Glomerular visceral epithelial cell (primary cell): ENCODE measurements around the gene ASMTL.
"Not testable (repeated sequence)": the region's sequence is repeated elsewhere in the genome, so short reads cannot be mapped to it uniquely, and the experiment has no call there.

ENCODE experiments used
- DNase-seq: peaks from one replicate; pipeline ENCODE4 v3.0.0-alpha.2; 2016; ENCODE audit errors: extremely low spot score

The ASMTL gene

GRCh38 chrX:1403867-1404266, 48.8 kb downstream of the ASMTL start:
- not testable (repeated sequence) for DNase-seq

GRCh38 chrX:1403228-1403627, 49.5 kb downstream of the ASMTL start:
- DNase-seq: no peak

DNA sequence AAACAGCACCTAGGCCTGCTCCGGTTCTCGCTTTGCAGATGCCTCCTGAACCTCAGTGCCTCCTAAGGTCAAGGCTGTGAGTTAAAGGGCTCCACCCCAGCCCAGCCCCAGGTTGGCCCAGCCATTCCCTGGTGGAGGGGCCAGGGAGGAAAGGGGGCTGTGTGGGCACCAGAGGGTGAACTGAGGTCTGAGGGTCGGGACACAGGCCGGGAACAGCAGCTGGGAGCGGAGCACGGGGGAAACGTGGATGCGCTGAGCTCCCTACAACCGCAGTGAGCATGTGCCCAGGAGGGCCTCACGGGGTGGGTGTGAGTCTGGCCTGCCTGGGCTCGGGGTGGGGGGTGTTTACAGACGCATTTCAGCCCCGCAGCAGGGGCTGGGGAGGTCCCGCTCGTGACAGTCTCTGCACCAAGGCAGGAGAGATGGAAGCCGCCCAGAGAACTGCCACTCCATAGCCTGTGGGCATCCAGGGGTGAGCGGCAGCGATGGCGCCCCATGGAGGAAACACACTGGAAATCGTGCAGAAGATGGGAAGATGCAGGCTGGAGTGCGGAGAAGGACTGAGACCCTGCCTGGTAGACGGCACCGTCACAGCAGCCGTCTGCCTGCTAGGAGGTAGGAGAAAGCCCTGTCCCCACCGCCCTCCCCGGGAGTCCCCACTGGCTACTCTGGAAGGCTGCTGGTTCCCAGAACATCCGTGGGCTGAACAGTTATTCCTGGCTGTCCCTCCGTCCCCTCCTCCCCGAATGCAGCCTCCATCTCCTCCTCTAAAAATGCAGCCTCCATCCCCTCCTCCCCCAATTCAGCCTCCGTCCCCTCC, 50.9 kb downstream of the ASMTL start:
- no peak for DNase-seq

DNA sequence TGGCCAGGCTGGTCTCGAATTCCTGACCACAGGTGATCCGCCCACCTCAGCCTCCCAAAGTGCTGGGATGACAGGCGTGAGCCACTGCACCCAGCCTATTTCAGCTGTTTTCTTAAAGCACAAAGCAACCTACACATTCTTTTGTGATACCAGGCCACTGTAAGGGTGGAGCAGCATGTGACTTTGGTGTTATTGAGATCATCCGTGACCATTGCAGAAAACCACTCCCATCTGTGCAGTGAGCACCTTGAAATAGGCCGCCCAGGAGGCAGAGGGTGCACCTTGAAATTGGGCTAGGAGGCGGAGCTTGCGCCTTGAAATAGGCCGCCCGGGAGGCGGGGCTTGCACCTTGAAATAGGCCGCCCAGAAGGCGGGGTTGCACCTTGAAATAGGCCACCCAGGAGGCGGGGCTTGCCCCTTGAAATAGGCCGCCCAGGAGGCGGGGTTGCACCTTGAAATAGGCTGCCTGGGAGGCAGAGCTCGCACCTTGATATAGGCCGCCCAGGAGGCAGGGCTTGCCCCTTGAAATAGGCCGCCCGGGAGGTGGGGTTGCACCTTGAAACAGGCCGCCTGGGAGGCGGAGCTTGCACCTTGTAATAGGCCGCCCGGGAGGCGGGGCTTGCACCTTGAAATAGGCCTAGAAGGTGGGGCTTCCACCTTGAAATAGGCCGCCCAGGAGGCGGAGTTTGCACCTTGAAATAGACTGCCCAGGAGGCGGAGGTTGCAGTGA, 51.8 kb downstream of the ASMTL start:
- DNase-seq: no peak

GRCh38 chrX:1400049-1400448, 52.7 kb downstream of the ASMTL start:
- no peak for DNase-seq

DNA sequence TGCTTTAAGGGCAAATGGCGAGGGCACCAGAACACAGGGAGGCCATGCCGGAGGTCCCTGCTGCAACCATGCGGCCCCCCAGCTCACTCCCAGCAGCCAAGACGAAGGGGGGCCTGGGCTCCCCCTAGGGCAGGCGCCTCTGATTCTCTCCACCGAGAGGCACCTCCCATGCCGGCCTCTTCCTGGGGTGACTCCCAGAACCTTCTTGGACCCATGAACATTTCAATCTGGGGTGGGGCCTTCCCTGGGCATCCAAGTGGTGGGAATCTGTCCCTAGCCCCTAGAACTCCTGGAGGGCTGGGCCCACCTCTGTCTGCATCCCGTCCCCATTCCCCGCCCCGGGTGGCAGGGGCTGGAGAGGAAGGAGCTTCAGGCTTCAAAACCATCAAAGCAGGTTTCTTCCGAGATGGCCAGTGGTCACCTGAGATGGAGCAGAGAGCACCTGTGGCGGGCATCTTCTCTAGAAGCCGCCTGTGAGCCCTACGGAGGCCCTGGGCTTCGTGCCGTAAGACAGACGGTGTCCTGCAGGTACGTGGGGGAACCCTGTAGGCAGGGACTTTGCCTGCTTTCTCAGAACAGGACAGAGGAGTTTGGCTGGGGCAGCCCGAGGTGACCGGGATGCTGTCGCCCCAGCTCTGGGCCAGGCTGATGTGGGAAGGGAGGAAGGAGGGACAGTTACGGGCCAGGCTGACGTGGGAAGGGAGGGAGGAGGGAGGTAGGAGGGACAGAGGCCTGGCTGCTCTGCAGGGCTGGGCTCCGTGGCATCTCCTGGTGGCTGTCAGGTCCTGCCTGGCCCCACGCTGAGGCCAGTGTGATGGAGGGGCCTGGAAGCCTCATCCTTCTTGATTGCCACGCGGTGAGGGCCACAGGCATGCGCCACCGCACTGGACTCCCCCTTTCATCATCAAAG, 54.0 kb downstream of the ASMTL start:
- DNase-seq: no peak

DNA sequence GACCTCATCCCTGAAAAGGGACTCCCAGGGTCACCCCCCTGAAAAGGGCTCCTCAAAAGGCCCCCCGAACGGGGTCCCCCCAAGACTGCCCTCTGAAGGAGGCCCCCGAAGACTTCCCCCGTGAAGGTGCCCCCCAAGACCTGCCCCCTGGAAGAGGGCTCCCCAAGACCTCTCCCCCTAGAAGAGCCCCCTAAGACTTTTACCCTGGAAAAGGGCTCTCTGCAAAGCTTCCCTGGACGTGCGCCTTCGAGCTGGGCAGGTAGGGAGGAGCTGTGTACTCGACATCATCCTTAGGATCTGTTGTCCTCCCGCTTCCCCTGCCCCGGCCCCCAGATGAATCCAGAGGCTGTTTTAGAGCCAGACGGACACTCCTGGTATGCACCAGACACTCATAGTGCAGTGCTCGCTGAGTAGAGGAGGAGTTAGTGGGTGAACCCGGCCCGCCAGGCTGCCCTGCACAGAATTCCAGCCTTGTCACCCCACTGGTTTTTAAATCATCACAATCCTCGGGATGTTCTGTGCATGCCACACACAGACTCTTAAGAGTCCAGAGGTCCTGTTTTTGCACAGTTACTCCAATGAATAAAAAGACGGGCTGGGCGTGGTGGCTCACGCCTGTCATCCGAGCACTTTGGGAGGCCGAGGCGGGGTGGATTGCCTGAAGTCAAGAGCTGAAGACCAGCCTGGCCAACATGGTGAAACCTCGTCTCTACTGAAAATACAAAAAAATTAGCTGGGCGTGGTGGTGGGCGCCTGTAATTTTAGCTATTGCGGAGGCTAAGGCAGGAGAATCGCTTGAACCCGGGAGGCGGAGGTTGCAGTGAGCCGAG, 55.1 kb downstream of the ASMTL start:
- DNase-seq: no peak

GRCh38 chrX:1397001-1397400, 55.7 kb downstream of the ASMTL start:
- no peak for DNase-seq

- DNase-seq: no peak
These were observed 57.0 kb downstream of the ASMTL start for GRCh38 chrX:1395646-1396216.

- no peak for DNase-seq
These were observed 57.8 kb downstream of the ASMTL start for GRCh38 chrX:1394731-1395501.

DNA sequence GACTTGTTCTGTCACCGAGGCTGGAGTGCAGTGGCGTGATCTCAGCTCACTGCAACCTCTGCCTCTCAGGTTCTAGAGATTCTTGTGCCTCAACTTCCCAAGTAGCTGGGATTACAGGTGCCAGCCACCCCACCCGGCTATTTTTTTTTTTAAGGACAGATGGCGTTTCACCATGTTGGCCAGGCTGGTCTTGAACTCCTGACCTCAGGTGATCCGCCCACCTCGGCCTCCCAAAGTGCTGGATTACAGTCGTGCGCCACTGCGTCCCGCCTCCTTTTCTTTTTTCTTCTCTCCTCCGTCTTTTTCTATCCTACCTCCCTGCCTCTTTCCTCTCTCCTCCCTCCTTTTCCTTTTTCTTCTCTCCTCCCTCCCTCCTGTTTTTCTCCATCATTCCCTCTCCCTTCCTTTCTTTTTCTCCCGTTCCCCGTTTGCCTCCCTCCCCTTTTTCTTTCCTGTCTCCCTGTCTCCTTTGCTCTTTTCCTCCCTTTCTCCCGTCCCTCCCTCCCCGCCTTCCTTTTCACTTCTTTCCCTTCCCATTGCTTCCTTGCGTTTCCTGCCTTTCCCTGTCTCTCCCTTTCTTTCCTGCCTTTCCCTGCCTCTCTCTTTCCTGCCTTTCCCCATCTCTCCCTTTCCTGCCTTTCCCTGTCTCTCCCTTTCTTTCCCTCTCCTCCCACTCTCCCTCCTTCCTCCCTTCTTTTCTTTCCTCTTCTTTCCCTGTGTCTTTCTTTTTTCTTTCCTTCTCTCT, 58.7 kb downstream of the ASMTL start:
- DNase-seq: no peak

DNA sequence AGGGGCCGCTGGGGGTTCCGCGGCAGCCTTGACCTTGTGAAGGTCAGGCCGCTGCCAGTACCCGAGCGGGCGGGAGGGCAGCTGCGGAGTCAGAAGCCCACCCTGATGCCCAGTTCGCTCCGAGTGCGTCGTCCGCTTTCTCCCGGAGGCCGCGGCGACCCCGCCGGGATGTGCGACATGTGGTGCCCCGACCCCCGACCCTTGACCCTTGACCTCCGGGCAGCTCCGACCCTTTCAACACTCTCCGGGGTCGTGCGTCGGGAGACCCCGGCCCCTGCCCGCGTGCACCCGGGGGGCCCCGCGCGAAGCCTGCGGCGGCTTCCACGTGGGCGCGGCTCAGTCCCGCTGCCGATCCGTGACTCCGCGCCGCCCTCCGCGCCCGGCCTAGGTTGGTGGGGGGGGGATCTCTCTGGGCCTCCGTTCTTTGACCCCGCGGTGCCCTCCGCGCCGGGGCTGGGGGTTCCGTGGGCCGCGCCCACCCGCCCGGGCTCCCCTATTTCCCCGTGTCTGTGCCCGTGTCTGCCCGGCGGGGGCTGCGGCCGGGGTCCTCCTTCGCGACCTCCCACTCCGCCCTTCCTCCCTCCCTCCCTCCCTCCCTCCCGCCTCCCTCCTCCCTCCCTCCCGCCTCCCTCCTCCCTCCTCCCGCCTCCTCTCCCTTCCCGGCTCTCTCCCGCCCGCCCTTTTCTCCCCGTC, 60.2 kb downstream of the ASMTL start:
- DNase-seq: peak; percentile 78

DNA sequence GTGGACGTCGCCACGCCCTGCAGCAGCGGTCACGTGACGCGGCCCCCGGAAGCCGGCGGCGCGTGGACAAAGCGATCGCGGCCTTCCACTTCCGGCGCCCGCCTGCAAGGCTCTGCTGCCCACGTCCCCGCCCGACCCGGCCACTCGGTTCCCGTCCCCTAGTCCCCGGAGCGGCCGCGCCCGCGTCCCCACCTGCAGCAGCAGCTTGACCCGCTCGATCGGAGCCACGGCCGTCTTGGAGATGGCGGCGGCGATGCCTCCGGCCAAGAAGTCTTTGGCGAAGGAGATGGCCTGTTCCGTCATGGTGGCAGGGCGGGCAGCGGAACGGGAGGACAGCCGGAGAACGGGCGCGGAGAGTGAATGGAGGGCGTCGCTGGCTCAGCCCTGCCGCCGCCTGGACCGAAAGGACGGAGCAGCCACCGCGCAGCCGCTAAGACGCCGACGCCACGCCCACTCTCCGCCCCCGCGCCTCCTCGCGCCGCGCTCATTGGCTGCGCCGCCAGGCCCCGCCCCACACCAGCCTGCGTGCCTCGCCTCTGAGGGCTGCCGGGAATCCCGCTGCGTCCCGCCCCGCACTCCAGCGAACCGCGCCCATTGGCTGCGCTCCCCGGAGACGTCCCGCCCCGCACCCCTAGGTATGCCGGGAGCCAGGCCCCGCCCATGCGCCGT, 60.9 kb downstream of the ASMTL start, which contains the start of gene SLC25A6:
SLC25A6 (minus strand) TSS at position 407 of the 669 bp plus-strand sequence; CDS start at position 303, 104 bp downstream.
- DNase-seq: peak; percentile 98

DNA sequence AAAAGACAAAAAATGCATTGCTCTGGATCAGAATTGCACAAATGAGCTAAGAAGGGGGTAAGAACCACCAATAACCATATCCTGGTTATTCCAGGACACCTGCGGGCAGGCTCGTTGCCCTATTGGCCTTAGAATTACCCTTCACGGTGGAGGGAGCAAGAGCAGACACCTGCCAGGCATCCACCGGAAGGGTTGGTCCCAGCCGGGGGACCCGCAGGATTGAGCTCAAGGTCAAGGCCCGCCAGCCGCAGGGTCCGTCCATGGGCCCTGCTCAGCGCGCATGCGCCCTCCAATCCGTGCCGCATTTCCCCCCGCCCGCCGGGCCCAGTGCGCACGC, 61.4 kb downstream of the ASMTL start:
- DNase-seq: peak; percentile 94

- no peak for DNase-seq
These were observed 61.9 kb downstream of the ASMTL start for GRCh38 chrX:1390621-1391369.

GRCh38 chrX:1389993-1390285, 62.8 kb downstream of the ASMTL start:
- no peak for DNase-seq

DNA sequence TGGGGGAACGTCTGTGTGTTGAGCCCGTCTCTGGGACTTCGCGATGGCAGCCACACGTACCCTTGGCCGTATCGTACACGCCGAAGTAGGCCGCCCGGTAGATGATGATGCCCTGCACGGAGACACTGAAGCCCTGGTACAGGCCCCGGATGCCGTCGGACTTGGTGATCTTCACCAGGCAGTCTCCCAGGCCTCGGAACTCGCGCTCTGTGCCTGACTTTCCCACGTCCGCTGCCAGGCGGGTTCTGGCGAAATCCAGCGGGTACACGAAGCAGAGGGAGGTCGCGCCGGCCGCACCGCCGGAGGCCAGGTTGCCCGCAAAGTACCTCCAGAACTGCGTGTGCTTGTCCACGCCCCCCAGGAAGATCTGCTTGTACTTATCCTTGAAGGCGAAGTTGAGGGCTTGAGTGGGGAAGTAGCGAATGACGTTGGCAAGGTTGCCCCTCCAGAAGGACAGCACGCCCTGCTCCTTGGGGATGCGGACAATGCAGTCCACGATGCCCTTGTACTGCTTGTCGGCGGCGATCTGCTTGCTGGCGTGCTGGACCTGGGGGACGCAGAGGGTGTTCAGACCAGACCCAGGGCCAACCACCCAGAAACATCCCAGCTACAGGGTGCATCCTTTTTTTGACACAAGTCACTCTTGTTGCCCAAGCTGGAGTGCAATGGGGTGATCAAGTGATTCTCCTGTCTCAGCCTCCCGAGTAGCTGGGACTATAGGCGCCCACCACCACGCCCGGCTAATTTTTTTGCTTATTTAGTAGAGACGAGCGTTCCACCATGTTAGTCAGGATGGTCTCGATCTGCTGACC, 63.3 kb downstream of the ASMTL start:
- DNase-seq: no peak
